Loucy (cell line): ENCODE results near the gene ATP13A4.

ENCODE experiments used
- H2AFZ ChIP-seq: fragments of 200-600 bp; sonication (generic); 2 replicates; pipeline ENCODE4 v1.6.0; 2016; ENCODE audit warnings: antibody characterized with exemption, mild to moderate bottlenecking, low read length, moderate library complexity
- H3F3A ChIP-seq: fragments of 200-600 bp; 2 replicates; pipeline ENCODE4 v1.6.0; 2016; ENCODE audit warnings: antibody characterized with exemption, low read depth, mild to moderate bottlenecking
- H3K27me3 ChIP-seq: fragments of 200-600 bp; sonication (generic); 2 replicates; pipeline ENCODE4 v1.6.1; 2014; ENCODE audit warnings: low read length, mild to moderate bottlenecking; ENCODE audit not compliant: insufficient read depth, poor library complexity, severe bottlenecking
- H3K36me3 ChIP-seq: fragments of 200-600 bp; sonication (generic); 2 replicates; pipeline ENCODE4 v1.6.1; 2016; ENCODE audit warnings: low read length; ENCODE audit not compliant: insufficient read depth
- H3K4me1 ChIP-seq: fragments of 200-600 bp; sonication (generic); 2 replicates; pipeline ENCODE4 v1.5.1; 2014; ENCODE audit warnings: low read length, mild to moderate bottlenecking; ENCODE audit not compliant: insufficient read depth, poor library complexity, severe bottlenecking
- H3K4me2 ChIP-seq: fragments of 200-600 bp; sonication (generic); 2 replicates; pipeline ENCODE4 v1.6.0; 2014; ENCODE audit warnings: antibody characterized with exemption, low read length, low read depth, mild to moderate bottlenecking; ENCODE audit not compliant: poor library complexity, severe bottlenecking
- H3K4me3 ChIP-seq: fragments of 200-600 bp; sonication (generic); 2 replicates; pipeline ENCODE4 v1.5.1; 2014; ENCODE audit warnings: low read length, mild to moderate bottlenecking, mixed read lengths; ENCODE audit not compliant: poor library complexity, severe bottlenecking
- H3K79me2 ChIP-seq: fragments of 200-600 bp; sonication (generic); 2 replicates; pipeline ENCODE4 v1.6.1; 2014; ENCODE audit warnings: low read length; ENCODE audit not compliant: insufficient read depth
- H3K9ac ChIP-seq: fragments of 200-600 bp; sonication (generic); 2 replicates; pipeline ENCODE4 v1.6.0; 2014; ENCODE audit warnings: mild to moderate bottlenecking, low read depth, low read length, moderate library complexity; ENCODE audit not compliant: poor library complexity, severe bottlenecking
- H3K9me2 ChIP-seq: fragments of 200-600 bp; sonication (generic); replicated peaks from 2 replicates; pipeline ENCODE4 v1.6.1; 2016; ENCODE audit warnings: low read depth, low read length, mixed read lengths
- H3K9me3 ChIP-seq: fragments of 200-600 bp; sonication (generic); 2 replicates; pipeline ENCODE4 v1.6.1; 2014; ENCODE audit warnings: mild to moderate bottlenecking, antibody characterized with exemption, low read length, low read depth; ENCODE audit not compliant: insufficient read depth
- H4K20me1 ChIP-seq: fragments of 200-600 bp; sonication (generic); 2 replicates; pipeline ENCODE4 v1.6.0; 2014; ENCODE audit warnings: antibody characterized with exemption, low read length, mild to moderate bottlenecking; ENCODE audit not compliant: insufficient read depth, poor library complexity, severe bottlenecking
- EZH2phosphoT487 ChIP-seq: fragments of 200-600 bp; IDR thresholded peaks from 2 replicates; pipeline ENCODE4 v1.6.1; 2018; ENCODE audit warnings: antibody characterized with exemption, mild to moderate bottlenecking, moderate library complexity, borderline replicate concordance
- TF ChIP-seq, protein P1 (sequence below): fragments of 200-600 bp; sonication (generic); conservative IDR thresholded peaks from 2 replicates; pipeline ENCODE4 v1.5.1; 2014; ENCODE audit warnings: mild to moderate bottlenecking, antibody characterized with exemption, low read length

Gene ATP13A4

DNA sequence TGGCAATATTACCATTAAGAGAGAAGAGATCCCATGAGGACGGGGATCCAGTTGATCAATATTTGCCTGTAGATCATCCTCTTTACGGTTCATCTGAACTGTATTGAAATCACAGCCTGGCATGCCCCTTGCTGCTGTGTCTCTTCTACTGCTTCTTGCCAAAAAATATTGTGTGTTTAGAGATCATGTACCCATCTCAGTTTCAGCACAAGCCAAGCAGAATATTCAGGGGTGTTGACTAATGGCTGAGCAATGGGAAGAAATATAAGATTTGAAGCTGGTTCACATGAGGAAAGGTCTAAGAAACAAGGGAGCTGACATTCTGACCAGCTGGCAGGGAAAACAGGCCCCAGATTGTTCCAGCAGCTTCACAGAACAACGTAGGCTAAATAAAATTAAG is 197.4 kb downstream of the ATP13A4 start:
- Histone ChIP-seq H2AFZ (no peak overlapping the region), H3K27me3 (no peaks in the 10 kb centered on the region), H3K4me1 (no peaks in the 10 kb centered on the region), H3K36me3 (no peaks in the 10 kb centered on the region), H3K4me3 (no peak overlapping the region), H3K79me2 (no peaks in the 10 kb centered on the region), H4K20me1 (no peaks in the 10 kb centered on the region), H3K9me3 (no peaks in the 10 kb centered on the region), H3K9ac (no peak overlapping the region), H3K9me2 (no peaks in the 10 kb centered on the region), H3K4me2 (no peak overlapping the region), H3F3A (no peaks in the 10 kb centered on the region)
- TF ChIP-seq EZH2phosphoT487: no peak
- TF ChIP-seq, protein P1, sequence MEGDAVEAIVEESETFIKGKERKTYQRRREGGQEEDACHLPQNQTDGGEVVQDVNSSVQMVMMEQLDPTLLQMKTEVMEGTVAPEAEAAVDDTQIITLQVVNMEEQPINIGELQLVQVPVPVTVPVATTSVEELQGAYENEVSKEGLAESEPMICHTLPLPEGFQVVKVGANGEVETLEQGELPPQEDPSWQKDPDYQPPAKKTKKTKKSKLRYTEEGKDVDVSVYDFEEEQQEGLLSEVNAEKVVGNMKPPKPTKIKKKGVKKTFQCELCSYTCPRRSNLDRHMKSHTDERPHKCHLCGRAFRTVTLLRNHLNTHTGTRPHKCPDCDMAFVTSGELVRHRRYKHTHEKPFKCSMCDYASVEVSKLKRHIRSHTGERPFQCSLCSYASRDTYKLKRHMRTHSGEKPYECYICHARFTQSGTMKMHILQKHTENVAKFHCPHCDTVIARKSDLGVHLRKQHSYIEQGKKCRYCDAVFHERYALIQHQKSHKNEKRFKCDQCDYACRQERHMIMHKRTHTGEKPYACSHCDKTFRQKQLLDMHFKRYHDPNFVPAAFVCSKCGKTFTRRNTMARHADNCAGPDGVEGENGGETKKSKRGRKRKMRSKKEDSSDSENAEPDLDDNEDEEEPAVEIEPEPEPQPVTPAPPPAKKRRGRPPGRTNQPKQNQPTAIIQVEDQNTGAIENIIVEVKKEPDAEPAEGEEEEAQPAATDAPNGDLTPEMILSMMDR: no peak

DNA sequence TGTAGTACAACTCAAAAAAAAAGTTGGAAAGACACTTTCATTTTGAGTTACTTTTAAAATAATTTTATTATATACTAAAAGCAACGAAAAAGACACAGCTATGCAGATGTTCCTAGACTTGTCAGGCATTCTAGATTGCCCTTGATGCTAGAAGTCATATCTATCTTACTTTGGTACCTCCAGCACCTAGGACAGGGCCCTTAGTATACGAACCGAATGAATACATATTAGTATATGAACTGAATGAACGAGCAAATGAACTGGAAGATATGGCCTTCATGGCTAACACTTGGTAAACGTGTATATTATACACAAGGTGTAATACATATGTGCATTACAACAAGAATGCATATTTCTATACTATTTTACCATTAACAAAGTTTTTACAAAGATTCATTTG is 200.3 kb downstream of the ATP13A4 start:
- no peaks in the 10 kb centered on the region for H3K27me3 ChIP-seq
- no peak overlapping the region for H3K4me3 ChIP-seq
- no peak overlapping the region for H2AFZ ChIP-seq
- no peaks in the 10 kb centered on the region for H3F3A ChIP-seq
- H3K9me3 ChIP-seq: no peaks in the 10 kb centered on the region
- no peaks in the 10 kb centered on the region for H4K20me1 ChIP-seq
- H3K4me1 ChIP-seq: no peaks in the 10 kb centered on the region
- TF ChIP-seq, protein P1: no peak
- TF ChIP-seq EZH2phosphoT487: no peak
- no peaks in the 10 kb centered on the region for H3K36me3 ChIP-seq
- H3K9me2 ChIP-seq: no peaks in the 10 kb centered on the region
- H3K9ac ChIP-seq: no peak overlapping the region
- H3K79me2 ChIP-seq: no peaks in the 10 kb centered on the region
- no peak overlapping the region for H3K4me2 ChIP-seq
